Tibial nerve (tissue), 4 donors: ENCODE measurements around the gene SRSF10. TPM values are rescaled to one million over a fixed set of nuclear protein-coding genes. Genes with fewer than 3 reads are reported as not detected.
A peak's percentile ranks its signal among the peaks of the same experiment; 100 is the strongest.

Source experiments
- DNase-seq, 2 donors: peaks; one replicate each; pipeline ENCODE4 v3.0.0-alpha.2; 2019; ENCODE audit warnings: low spot score in 2 of 2
- H3K27ac ChIP-seq, 4 donors: fragments of 200-600 bp; sonication (generic) in 3 of 4; one replicate each; pipeline ENCODE4 v1.5.1; 2017 to 2019; ENCODE audit warnings: mild to moderate bottlenecking in 1 of 4
- H3K27me3 ChIP-seq, 2 donors: fragments of 200-600 bp; sonication (generic) in 1 of 2; one replicate each; pipeline versions ENCODE4 v1.5.1 to v1.6.0; 2017 to 2019
- H3K36me3 ChIP-seq, 3 donors: fragments of 200-600 bp; sonication (generic); one replicate each; pipeline ENCODE4 v1.5.1; 2018 to 2019
- H3K4me1 ChIP-seq, 4 donors: fragments of 200-600 bp; sonication (generic) in 3 of 4; one replicate each; pipeline ENCODE4 v1.5.1; 2017 to 2019
- H3K4me3 ChIP-seq, 4 donors: fragments of 200-600 bp; sonication (generic) in 3 of 4; one replicate each; pipeline ENCODE4 v1.5.1; 2017 to 2019; ENCODE audit warnings: mild to moderate bottlenecking in 1 of 4, moderate library complexity in 1 of 4
- H3K9me3 ChIP-seq, 4 donors: fragments of 200-600 bp; sonication (generic) in 3 of 4; one replicate each; pipeline ENCODE4 v1.5.1; 2017 to 2019
- CTCF ChIP-seq, 5 experiments: fragments of 200-600 bp in 3 of 5; fragments of 450-650 bp in 2 of 5; sonication (generic) in 3 of 5; IDR thresholded peaks; one replicate each; pipeline ENCODE4 v1.5.1; 2016 to 2019; ENCODE audit warnings: antibody characterized with exemption in 5 of 5, mild to moderate bottlenecking in 3 of 5, moderate library complexity in 2 of 5
- EP300 ChIP-seq, 2 donors: sonication (generic); formaldehyde crosslinking; IDR thresholded peaks; one replicate each; pipeline ENCODE4 v1.6.1; 2017; ENCODE audit warnings: antibody characterized with exemption in 2 of 2, mild to moderate bottlenecking in 1 of 2
- POLR2A ChIP-seq, 2 donors: fragments of 450-650 bp; IDR thresholded peaks; one replicate each; pipeline ENCODE4 v1.6.1; 2017; ENCODE audit warnings: antibody characterized with exemption in 2 of 2, mild to moderate bottlenecking in 2 of 2, moderate library complexity in 2 of 2
- WGBS, 2 donors: methylation state at CpG; one replicate each; pipeline ENCODE4 v1.1.5; 2018; 5-methylcytosine and 5-hydroxymethylcytosine counted together
- total RNA-seq, 4 donors: library from RNA; depleted of rRNA; stranded (reverse); fragments of >200 nt; gene quantifications; one replicate each; pipeline ENCODE4 v1.1.0, GENCODE V29; 2016

Gene SRSF10
- total RNA-seq, 4 donors from 2014 or later, result 58.6 to 113 (median 89.9) TPM

GRCh38 chr1:23957096-23957495 lies 23.0 kb downstream of the SRSF10 start:
- DNase-seq, result no peak
- no peak overlapping the region for H3K4me3 ChIP-seq
- 62 to 65% methylated on average over 7 of the region's 7 CpGs for WGBS, 2 donors
- H3K4me1 ChIP-seq, result peaks cover 0 to 22% (median 0%) of the 10 kb centered on the region in 4 donors
- H3K9me3 ChIP-seq, result no peaks in the 10 kb centered on the region
- peaks cover 0 to 3% (median 0%) of the 10 kb centered on the region in 3 donors for H3K36me3 ChIP-seq
- H3K27ac ChIP-seq, result no peak overlapping the region
- H3K27me3 ChIP-seq, result no peaks in the 10 kb centered on the region
- TF ChIP-seq EP300 (IDR thresholded peaks at IDR 0.05) (no peak), CTCF (IDR thresholded peaks at IDR 0.05) (no peak), POLR2A (IDR thresholded peaks at IDR 0.05) (no peak)

GRCh38 chr1:23953020-23953419 lies 27.1 kb downstream of the SRSF10 start:
- WGBS, 2 donors, result 73 to 78% methylated on average over 3 of the region's 3 CpGs
- Histone ChIP-seq H3K9me3 (no peaks in the 10 kb centered on the region), H3K36me3 (no peaks in the 10 kb centered on the region), H3K4me1 (no peaks in the 10 kb centered on the region), H3K27ac (no peak overlapping the region), H3K27me3 (no peaks in the 10 kb centered on the region), H3K4me3 (no peak overlapping the region)
- no peak for DNase-seq
- TF ChIP-seq POLR2A (IDR thresholded peaks at IDR 0.05) (no peak), EP300 (IDR thresholded peaks at IDR 0.05) (no peak), CTCF (IDR thresholded peaks at IDR 0.05) (no peak)

- no peak for TF ChIP-seq CTCF (IDR thresholded peaks at IDR 0.05)
- TF ChIP-seq EP300 (IDR thresholded peaks at IDR 0.05), result no peak
- TF ChIP-seq POLR2A (IDR thresholded peaks at IDR 0.05), result no peak
- no peaks in the 10 kb centered on the region for H3K4me1 ChIP-seq
- H3K36me3 ChIP-seq, result no peaks in the 10 kb centered on the region
- peaks cover 0 to 14% (median 5%) of the 10 kb centered on the region in 4 donors for H3K9me3 ChIP-seq
- no peaks in the 10 kb centered on the region for H3K27me3 ChIP-seq
- no peak overlapping the region for H3K27ac ChIP-seq
- no peak overlapping the region for H3K4me3 ChIP-seq
- DNase-seq, result no peak
These were observed 32.8 kb downstream of the SRSF10 start for GRCh38 chr1:23947366-23947765.

GRCh38 chr1:23936481-23937176 lies 43.5 kb downstream of the SRSF10 start:
- no peaks in the 10 kb centered on the region for H3K9me3 ChIP-seq
- H3K4me3 ChIP-seq, result no peak overlapping the region
- DNase-seq, result no peak
- 19 to 33% methylated on average over 6 of the region's 6 CpGs for WGBS, 2 donors
- no peaks in the 10 kb centered on the region for H3K4me1 ChIP-seq
- no peaks in the 10 kb centered on the region for H3K36me3 ChIP-seq
- H3K27ac ChIP-seq, result no peak overlapping the region
- H3K27me3 ChIP-seq, result no peaks in the 10 kb centered on the region
- no peak for TF ChIP-seq CTCF (IDR thresholded peaks at IDR 0.05)
- TF ChIP-seq POLR2A (IDR thresholded peaks at IDR 0.05), result no peak
- no peak for TF ChIP-seq EP300 (IDR thresholded peaks at IDR 0.05)

- TF ChIP-seq POLR2A (IDR thresholded peaks at IDR 0.05), result no peak
- no peak for TF ChIP-seq CTCF (IDR thresholded peaks at IDR 0.05)
- no peak for TF ChIP-seq EP300 (IDR thresholded peaks at IDR 0.05)
- no peak for DNase-seq
- Histone ChIP-seq H3K9me3 (no peaks in the 10 kb centered on the region), H3K27me3 (no peaks in the 10 kb centered on the region), H3K36me3 (no peaks in the 10 kb centered on the region), H3K4me3 (no peak overlapping the region), H3K27ac (peak overlapping the region in 1 of 4 donors; percentile 40), H3K4me1 (no peaks in the 10 kb centered on the region)
- WGBS, 2 donors, result 74 to 85% methylated on average over 1 of the region's 1 CpG
These were observed 48.6 kb downstream of the SRSF10 start for GRCh38 chr1:23931491-23931880.
